GM23338 (cell line): ENCODE results near the gene SRP68. TPM values are rescaled to one million over a fixed set of nuclear protein-coding genes. Genes with fewer than 3 reads are reported as not detected.

Experiments
- ATAC-seq: fragments of 200-7000 bp; cut with Tn5 transposase; 3 replicates; pipeline ENCODE4 v1.9.1; 2020
- DNase-seq: peaks from one replicate; pipeline ENCODE4 v3.0.0-alpha.2; 2015; ENCODE audit warnings: low spot score
- H2AFZ ChIP-seq: fragments of 200-600 bp; sonication (generic); 2 replicates; pipeline ENCODE4 v1.8.0; 2016; ENCODE audit warnings: antibody characterized with exemption, mild to moderate bottlenecking, moderate library complexity
- H3F3A ChIP-seq: fragments of 200-600 bp; sonication (generic); replicated peaks from 2 replicates; pipeline ENCODE4 v1.8.0; 2017; ENCODE audit warnings: antibody characterized with exemption, mixed run types, low read depth
- H3K27ac ChIP-seq: fragments of 200-600 bp; sonication (generic); 2 replicates; pipeline ENCODE4 v1.6.1; 2016; ENCODE audit warnings: low read depth
- H3K27me3 ChIP-seq: fragments of 200-600 bp; sonication (generic); 2 replicates; pipeline ENCODE4 v1.8.0; 2016; ENCODE audit warnings: mild to moderate bottlenecking, mixed run types, moderate library complexity; ENCODE audit not compliant: insufficient read depth
- H3K36me3 ChIP-seq: fragments of 200-600 bp; sonication (generic); 2 replicates; pipeline ENCODE4 v1.8.0; 2016; ENCODE audit warnings: mild to moderate bottlenecking; ENCODE audit not compliant: insufficient read depth
- H3K4me1 ChIP-seq: fragments of 200-600 bp; sonication (generic); 2 replicates; pipeline ENCODE4 v1.8.0; 2016; ENCODE audit warnings: mild to moderate bottlenecking, moderate library complexity; ENCODE audit not compliant: insufficient read depth
- H3K4me2 ChIP-seq: fragments of 200-600 bp; sonication (generic); 2 replicates; pipeline ENCODE4 v1.7.1; 2017; ENCODE audit warnings: mixed run types
- H3K4me3 ChIP-seq: fragments of 200-600 bp; sonication (generic); 2 replicates; pipeline ENCODE4 v1.6.1; 2016; ENCODE audit warnings: mixed run types
- H3K79me2 ChIP-seq: fragments of 200-600 bp; sonication (generic); replicated peaks from 2 replicates; pipeline ENCODE4 v1.8.0; 2017; ENCODE audit warnings: mild to moderate bottlenecking; ENCODE audit not compliant: insufficient read depth
- H3K9me2 ChIP-seq: fragments of 200-600 bp; sonication (generic); 2 replicates; pipeline ENCODE4 v1.8.0; 2017; ENCODE audit not compliant: insufficient read depth
- H4K20me1 ChIP-seq: fragments of 200-600 bp; sonication (generic); replicated peaks from 2 replicates; pipeline ENCODE4 v1.8.0; 2017; ENCODE audit warnings: mild to moderate bottlenecking; ENCODE audit not compliant: insufficient read depth
- H3K27ac Mint-ChIP-seq: 2 replicates; pipeline ENCODE4 v1.8.0; 2020; ENCODE audit warnings: inconsistent platforms, mild to moderate bottlenecking, moderate library complexity, mixed read lengths
- H3K27me3 Mint-ChIP-seq: 3 replicates; pipeline ENCODE4 v1.8.0; 2022; ENCODE audit warnings: low read depth, mild to moderate bottlenecking, moderate library complexity, mixed read lengths, inconsistent platforms; ENCODE audit not compliant: insufficient read depth, poor library complexity
- H3K36me3 Mint-ChIP-seq: 3 replicates; pipeline ENCODE4 v1.8.0; 2021; ENCODE audit warnings: low read depth, mild to moderate bottlenecking, inconsistent platforms, moderate library complexity, mixed read lengths
- H3K4me1 Mint-ChIP-seq: 3 replicates; pipeline ENCODE4 v1.8.0; 2020; ENCODE audit warnings: mild to moderate bottlenecking, inconsistent platforms, mixed read lengths
- H3K4me3 Mint-ChIP-seq: 3 replicates; pipeline ENCODE4 v1.8.0; 2021; ENCODE audit warnings: moderate library complexity, mild to moderate bottlenecking, inconsistent platforms, mixed read lengths
- H3K9me3 Mint-ChIP-seq: 3 replicates; pipeline ENCODE4 v1.8.0; 2020; ENCODE audit warnings: moderate library complexity, mild to moderate bottlenecking, inconsistent platforms, mixed read lengths
- EZH2 ChIP-seq: fragments of 200-600 bp; sonication (generic); IDR thresholded peaks from one replicate; pipeline ENCODE4 v1.8.0; 2017; ENCODE audit warnings: antibody characterized with exemption, mild to moderate bottlenecking, low read depth; ENCODE audit not compliant: unreplicated experiment
- NANOG ChIP-seq: IDR thresholded peaks from 2 replicates; pipeline ENCODE4 v1.6.1; 2016; ENCODE audit warnings: antibody characterized with exemption, borderline replicate concordance
- POLR2AphosphoS5 ChIP-seq: IDR thresholded peaks from 2 replicates; pipeline ENCODE4 v1.6.1; 2016; ENCODE audit warnings: antibody characterized with exemption, low read depth
- ZNF114 ChIP-seq: fragments of 250-450 bp; sonication (Bioruptor Pico); IDR thresholded peaks from 2 replicates; pipeline ENCODE4 v1.5.0; 2020; ENCODE audit warnings: mild to moderate bottlenecking, moderate library complexity
- polyA plus RNA-seq: library from polyadenylated mRNA; unstranded; fragments of >200 nt; fragmentation: Nextera tagmentation; extraction: Ambion mirVana; gene quantifications from 2 replicates; pipeline ENCODE4 v1.2.1, GENCODE V29; 2016
- total RNA-seq: library from RNA; depleted of rRNA; stranded (reverse); fragments of >200 nt; shearing (Covaris generic); gene quantifications from 2 replicates; pipeline ENCODE4 v1.2.3, GENCODE V29; 2014
- TF ChIP-seq, protein P1 (sequence below): IDR thresholded peaks from 2 replicates; pipeline ENCODE4 v1.6.1; 2016; ENCODE audit warnings: antibody characterized with exemption

The SRP68 gene
- total and polyA plus RNA-seq, 2 experiments from 2014 or later, result 30.7 to 62.8 TPM

DNA sequence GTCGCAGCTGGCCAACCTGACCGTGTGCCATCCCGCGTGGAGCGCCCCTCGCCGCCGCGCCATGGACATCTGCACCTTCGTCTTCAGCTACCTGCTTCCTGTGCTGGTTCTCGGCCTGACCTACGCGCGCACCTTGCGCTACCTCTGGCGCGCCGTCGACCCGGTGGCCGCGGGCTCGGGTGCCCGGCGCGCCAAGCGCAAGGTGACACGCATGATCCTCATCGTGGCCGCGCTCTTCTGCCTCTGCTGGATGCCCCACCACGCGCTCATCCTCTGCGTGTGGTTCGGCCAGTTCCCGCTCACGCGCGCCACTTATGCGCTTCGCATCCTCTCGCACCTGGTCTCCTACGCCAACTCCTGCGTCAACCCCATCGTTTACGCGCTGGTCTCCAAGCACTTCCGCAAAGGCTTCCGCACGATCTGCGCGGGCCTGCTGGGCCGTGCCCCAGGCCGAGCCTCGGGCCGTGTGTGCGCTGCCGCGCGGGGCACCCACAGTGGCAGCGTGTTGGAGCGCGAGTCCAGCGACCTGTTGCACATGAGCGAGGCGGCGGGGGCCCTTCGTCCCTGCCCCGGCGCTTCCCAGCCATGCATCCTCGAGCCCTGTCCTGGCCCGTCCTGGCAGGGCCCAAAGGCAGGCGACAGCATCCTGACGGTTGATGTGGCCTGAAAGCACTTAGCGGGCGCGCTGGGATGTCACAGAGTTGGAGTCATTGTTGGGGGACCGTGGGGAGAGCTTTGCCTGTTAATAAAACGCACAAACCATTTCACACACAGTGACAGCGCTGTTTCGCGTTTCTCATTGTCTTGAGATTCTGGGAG lies 4.7 kb upstream of the SRP68 start:
- peak; percentile 77 for DNase-seq
- no peaks in the 10 kb centered on the region for H3K9me2 ChIP-seq
- H3F3A ChIP-seq, result peaks cover 30% of the 10 kb centered on the region
- H3K36me3 ChIP-seq, result no peaks in the 10 kb centered on the region
- Mint-ChIP-seq H3K36me3 (no peaks in the 10 kb centered on the region; the same call in 2 of the 3 replicates), H3K4me1 (peaks cover 51% of the 10 kb centered on the region), H3K9me3 (no peaks in the 10 kb centered on the region; the same call in 1 of the 3 replicates), H3K4me3 (peak overlapping the region; percentile 76), H3K27ac (no peak overlapping the region), H3K27me3 (peaks cover 88% of the 10 kb centered on the region)
- H3K4me1 ChIP-seq, result peaks cover 45% of the 10 kb centered on the region
- H3K27ac ChIP-seq, result no peak overlapping the region
- H3K4me3 ChIP-seq, result peak overlapping the region; percentile 66
- peaks cover 2% of the 10 kb centered on the region for H3K79me2 ChIP-seq
- H3K27me3 ChIP-seq, result peaks cover 71% of the 10 kb centered on the region
- H4K20me1 ChIP-seq, result 0 out of 2 replicates have a peak, but pooled peaks cover 7% of the 10 kb centered on the region
- peak overlapping the region; percentile 93 for H3K4me2 ChIP-seq
- TF ChIP-seq NANOG (no peak), EZH2 (peak; percentile 88), POLR2AphosphoS5 (no peak)
- TF ChIP-seq, protein P1, sequence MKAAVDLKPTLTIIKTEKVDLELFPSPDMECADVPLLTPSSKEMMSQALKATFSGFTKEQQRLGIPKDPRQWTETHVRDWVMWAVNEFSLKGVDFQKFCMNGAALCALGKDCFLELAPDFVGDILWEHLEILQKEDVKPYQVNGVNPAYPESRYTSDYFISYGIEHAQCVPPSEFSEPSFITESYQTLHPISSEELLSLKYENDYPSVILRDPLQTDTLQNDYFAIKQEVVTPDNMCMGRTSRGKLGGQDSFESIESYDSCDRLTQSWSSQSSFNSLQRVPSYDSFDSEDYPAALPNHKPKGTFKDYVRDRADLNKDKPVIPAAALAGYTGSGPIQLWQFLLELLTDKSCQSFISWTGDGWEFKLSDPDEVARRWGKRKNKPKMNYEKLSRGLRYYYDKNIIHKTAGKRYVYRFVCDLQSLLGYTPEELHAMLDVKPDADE, result no peak
- peak; percentile 5 for ATAC-seq
- peak overlapping the region; percentile 98 for H2AFZ ChIP-seq

GRCh38 chr17:76076146-76076764 lies 3.9 kb upstream of the SRP68 start:
- Histone ChIP-seq H3K79me2 (peaks cover 9% of the 10 kb centered on the region), H4K20me1 (0 out of 2 replicates have a peak, but pooled peaks cover 13% of the 10 kb centered on the region), H3K4me3 (peak overlapping the region; percentile 66), H3K27ac (no peak overlapping the region), H3K9me2 (no peaks in the 10 kb centered on the region), H3K27me3 (peaks cover 71% of the 10 kb centered on the region), H3K36me3 (no peaks in the 10 kb centered on the region), H2AFZ (peak overlapping the region; percentile 98), H3K4me2 (peak overlapping the region; percentile 93), H3K4me1 (peaks cover 49% of the 10 kb centered on the region), H3F3A (peaks cover 28% of the 10 kb centered on the region)
- Mint-ChIP-seq H3K4me1 (peaks cover 53% of the 10 kb centered on the region), H3K9me3 (no peaks in the 10 kb centered on the region; the same call in 1 of the 3 replicates), H3K27ac (no peak overlapping the region), H3K4me3 (peak overlapping the region; percentile 76), H3K36me3 (no peaks in the 10 kb centered on the region; the same call in 2 of the 3 replicates), H3K27me3 (peaks cover 85% of the 10 kb centered on the region)
- DNase-seq, result peak; percentile 71
- ATAC-seq, result peak; percentile 1
- no peak for TF ChIP-seq ZNF114 (CRISPR knock-in tag)
- peak; percentile 67 for TF ChIP-seq EZH2
